Measurements from ENCODE around the gene FGD5. TPM values are rescaled to one million over a fixed set of nuclear protein-coding genes. Genes with fewer than 3 reads are reported as not detected.

Gene FGD5
- total and polyA plus RNA-seq, 2 experiments from 2014 or later: 7.4 to 12.2 TPM

DNA sequence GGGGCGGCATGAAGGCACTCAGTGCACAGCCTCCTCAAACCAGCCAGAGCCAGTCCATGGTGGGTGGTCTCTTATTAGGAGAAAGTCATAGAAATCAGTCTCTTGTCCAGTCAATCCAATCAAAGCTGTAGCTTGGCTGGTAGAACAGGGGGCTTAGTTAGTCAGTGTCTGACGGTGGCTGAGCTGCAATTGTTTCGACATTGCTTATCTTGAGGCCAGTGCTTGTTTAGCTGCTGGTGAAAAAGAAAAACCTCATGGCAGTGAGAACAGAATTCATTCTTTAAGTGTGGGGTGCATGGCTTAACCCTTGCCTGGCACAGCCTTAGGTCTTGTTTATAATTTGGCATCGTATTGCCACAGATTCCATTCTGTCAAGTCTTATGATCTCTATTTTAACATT is 53.9 kb downstream of the FGD5 start:
- Histone ChIP-seq H3K36me3 (ENCODE audit: insufficient read depth) (no peaks in the 10 kb centered on the region), H3K9me2 (ENCODE audit: insufficient read depth) (0 out of 2 replicates have a peak, but pooled peaks cover 4% of the 10 kb centered on the region), H4K20me1 (replicated peaks; ENCODE audit: insufficient read depth) (no peaks in the 10 kb centered on the region), H3K4me3 (no peak overlapping the region), H2AFZ (no peak overlapping the region), H3K4me2 (no peak overlapping the region), H3K4me1 (ENCODE audit: insufficient read depth) (no peaks in the 10 kb centered on the region; the same call in 1 of the 2 replicates), H3K27ac (ENCODE audit: low read depth) (no peak overlapping the region), H3K27me3 (ENCODE audit: insufficient read depth) (no peaks in the 10 kb centered on the region), H3F3A (replicated peaks; ENCODE audit: low read depth) (no peaks in the 10 kb centered on the region), H3K79me2 (replicated peaks; ENCODE audit: insufficient read depth) (no peaks in the 10 kb centered on the region)
- Mint-ChIP-seq H3K4me1 (peaks cover 5% of the 10 kb centered on the region; the same call in 2 of the 3 replicates), H3K9me3 (no peaks in the 10 kb centered on the region; the same call in 2 of the 3 replicates), H3K27ac (no peak overlapping the region), H3K36me3 (ENCODE audit: low read depth) (no peaks in the 10 kb centered on the region; the same call in 2 of the 3 replicates), H3K27me3 (ENCODE audit: insufficient read depth, low read depth, poor library complexity) (no peaks in the 10 kb centered on the region), H3K4me3 (no peak overlapping the region)
- no peak for DNase-seq (ENCODE audit: low spot score)
- TF ChIP-seq EZH2phosphoT487 (IDR thresholded peaks at IDR 0.05; ENCODE audit: unreplicated experiment) (no peak), POLR2AphosphoS5 (IDR thresholded peaks at IDR 0.05; ENCODE audit: low read depth) (no peak), EZH2 (IDR thresholded peaks at IDR 0.05; ENCODE audit: low read depth, unreplicated experiment) (no peak), ZNF331 (CRISPR knock-in tag; IDR thresholded peaks at IDR 0.05; ENCODE audit: low read depth) (no peak), NANOG (IDR thresholded peaks at IDR 0.05; ENCODE audit: borderline replicate concordance) (no peak), ZNF114 (CRISPR knock-in tag; IDR thresholded peaks at IDR 0.05) (no peak), CREB1 (CRISPR knock-in tag; IDR thresholded peaks at IDR 0.05; ENCODE audit: low read depth) (no peak), JUNB (IDR thresholded peaks at IDR 0.05; ENCODE audit: unreplicated experiment) (no peak), STAT1 (IDR thresholded peaks at IDR 0.05; ENCODE audit: unreplicated experiment) (no peak)
- TF ChIP-seq, protein P1, sequence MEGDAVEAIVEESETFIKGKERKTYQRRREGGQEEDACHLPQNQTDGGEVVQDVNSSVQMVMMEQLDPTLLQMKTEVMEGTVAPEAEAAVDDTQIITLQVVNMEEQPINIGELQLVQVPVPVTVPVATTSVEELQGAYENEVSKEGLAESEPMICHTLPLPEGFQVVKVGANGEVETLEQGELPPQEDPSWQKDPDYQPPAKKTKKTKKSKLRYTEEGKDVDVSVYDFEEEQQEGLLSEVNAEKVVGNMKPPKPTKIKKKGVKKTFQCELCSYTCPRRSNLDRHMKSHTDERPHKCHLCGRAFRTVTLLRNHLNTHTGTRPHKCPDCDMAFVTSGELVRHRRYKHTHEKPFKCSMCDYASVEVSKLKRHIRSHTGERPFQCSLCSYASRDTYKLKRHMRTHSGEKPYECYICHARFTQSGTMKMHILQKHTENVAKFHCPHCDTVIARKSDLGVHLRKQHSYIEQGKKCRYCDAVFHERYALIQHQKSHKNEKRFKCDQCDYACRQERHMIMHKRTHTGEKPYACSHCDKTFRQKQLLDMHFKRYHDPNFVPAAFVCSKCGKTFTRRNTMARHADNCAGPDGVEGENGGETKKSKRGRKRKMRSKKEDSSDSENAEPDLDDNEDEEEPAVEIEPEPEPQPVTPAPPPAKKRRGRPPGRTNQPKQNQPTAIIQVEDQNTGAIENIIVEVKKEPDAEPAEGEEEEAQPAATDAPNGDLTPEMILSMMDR (conservative IDR thresholded peaks at IDR 0.05; ENCODE audit: low read depth in 2 of 2): no peak
- TF ChIP-seq, protein P2, sequence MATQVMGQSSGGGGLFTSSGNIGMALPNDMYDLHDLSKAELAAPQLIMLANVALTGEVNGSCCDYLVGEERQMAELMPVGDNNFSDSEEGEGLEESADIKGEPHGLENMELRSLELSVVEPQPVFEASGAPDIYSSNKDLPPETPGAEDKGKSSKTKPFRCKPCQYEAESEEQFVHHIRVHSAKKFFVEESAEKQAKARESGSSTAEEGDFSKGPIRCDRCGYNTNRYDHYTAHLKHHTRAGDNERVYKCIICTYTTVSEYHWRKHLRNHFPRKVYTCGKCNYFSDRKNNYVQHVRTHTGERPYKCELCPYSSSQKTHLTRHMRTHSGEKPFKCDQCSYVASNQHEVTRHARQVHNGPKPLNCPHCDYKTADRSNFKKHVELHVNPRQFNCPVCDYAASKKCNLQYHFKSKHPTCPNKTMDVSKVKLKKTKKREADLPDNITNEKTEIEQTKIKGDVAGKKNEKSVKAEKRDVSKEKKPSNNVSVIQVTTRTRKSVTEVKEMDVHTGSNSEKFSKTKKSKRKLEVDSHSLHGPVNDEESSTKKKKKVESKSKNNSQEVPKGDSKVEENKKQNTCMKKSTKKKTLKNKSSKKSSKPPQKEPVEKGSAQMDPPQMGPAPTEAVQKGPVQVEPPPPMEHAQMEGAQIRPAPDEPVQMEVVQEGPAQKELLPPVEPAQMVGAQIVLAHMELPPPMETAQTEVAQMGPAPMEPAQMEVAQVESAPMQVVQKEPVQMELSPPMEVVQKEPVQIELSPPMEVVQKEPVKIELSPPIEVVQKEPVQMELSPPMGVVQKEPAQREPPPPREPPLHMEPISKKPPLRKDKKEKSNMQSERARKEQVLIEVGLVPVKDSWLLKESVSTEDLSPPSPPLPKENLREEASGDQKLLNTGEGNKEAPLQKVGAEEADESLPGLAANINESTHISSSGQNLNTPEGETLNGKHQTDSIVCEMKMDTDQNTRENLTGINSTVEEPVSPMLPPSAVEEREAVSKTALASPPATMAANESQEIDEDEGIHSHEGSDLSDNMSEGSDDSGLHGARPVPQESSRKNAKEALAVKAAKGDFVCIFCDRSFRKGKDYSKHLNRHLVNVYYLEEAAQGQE (IDR thresholded peaks at IDR 0.05; ENCODE audit: unreplicated experiment): no peak
- TF ChIP-seq, protein P3, sequence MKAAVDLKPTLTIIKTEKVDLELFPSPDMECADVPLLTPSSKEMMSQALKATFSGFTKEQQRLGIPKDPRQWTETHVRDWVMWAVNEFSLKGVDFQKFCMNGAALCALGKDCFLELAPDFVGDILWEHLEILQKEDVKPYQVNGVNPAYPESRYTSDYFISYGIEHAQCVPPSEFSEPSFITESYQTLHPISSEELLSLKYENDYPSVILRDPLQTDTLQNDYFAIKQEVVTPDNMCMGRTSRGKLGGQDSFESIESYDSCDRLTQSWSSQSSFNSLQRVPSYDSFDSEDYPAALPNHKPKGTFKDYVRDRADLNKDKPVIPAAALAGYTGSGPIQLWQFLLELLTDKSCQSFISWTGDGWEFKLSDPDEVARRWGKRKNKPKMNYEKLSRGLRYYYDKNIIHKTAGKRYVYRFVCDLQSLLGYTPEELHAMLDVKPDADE (IDR thresholded peaks at IDR 0.05): no peak
- TF ChIP-seq, protein P4, sequence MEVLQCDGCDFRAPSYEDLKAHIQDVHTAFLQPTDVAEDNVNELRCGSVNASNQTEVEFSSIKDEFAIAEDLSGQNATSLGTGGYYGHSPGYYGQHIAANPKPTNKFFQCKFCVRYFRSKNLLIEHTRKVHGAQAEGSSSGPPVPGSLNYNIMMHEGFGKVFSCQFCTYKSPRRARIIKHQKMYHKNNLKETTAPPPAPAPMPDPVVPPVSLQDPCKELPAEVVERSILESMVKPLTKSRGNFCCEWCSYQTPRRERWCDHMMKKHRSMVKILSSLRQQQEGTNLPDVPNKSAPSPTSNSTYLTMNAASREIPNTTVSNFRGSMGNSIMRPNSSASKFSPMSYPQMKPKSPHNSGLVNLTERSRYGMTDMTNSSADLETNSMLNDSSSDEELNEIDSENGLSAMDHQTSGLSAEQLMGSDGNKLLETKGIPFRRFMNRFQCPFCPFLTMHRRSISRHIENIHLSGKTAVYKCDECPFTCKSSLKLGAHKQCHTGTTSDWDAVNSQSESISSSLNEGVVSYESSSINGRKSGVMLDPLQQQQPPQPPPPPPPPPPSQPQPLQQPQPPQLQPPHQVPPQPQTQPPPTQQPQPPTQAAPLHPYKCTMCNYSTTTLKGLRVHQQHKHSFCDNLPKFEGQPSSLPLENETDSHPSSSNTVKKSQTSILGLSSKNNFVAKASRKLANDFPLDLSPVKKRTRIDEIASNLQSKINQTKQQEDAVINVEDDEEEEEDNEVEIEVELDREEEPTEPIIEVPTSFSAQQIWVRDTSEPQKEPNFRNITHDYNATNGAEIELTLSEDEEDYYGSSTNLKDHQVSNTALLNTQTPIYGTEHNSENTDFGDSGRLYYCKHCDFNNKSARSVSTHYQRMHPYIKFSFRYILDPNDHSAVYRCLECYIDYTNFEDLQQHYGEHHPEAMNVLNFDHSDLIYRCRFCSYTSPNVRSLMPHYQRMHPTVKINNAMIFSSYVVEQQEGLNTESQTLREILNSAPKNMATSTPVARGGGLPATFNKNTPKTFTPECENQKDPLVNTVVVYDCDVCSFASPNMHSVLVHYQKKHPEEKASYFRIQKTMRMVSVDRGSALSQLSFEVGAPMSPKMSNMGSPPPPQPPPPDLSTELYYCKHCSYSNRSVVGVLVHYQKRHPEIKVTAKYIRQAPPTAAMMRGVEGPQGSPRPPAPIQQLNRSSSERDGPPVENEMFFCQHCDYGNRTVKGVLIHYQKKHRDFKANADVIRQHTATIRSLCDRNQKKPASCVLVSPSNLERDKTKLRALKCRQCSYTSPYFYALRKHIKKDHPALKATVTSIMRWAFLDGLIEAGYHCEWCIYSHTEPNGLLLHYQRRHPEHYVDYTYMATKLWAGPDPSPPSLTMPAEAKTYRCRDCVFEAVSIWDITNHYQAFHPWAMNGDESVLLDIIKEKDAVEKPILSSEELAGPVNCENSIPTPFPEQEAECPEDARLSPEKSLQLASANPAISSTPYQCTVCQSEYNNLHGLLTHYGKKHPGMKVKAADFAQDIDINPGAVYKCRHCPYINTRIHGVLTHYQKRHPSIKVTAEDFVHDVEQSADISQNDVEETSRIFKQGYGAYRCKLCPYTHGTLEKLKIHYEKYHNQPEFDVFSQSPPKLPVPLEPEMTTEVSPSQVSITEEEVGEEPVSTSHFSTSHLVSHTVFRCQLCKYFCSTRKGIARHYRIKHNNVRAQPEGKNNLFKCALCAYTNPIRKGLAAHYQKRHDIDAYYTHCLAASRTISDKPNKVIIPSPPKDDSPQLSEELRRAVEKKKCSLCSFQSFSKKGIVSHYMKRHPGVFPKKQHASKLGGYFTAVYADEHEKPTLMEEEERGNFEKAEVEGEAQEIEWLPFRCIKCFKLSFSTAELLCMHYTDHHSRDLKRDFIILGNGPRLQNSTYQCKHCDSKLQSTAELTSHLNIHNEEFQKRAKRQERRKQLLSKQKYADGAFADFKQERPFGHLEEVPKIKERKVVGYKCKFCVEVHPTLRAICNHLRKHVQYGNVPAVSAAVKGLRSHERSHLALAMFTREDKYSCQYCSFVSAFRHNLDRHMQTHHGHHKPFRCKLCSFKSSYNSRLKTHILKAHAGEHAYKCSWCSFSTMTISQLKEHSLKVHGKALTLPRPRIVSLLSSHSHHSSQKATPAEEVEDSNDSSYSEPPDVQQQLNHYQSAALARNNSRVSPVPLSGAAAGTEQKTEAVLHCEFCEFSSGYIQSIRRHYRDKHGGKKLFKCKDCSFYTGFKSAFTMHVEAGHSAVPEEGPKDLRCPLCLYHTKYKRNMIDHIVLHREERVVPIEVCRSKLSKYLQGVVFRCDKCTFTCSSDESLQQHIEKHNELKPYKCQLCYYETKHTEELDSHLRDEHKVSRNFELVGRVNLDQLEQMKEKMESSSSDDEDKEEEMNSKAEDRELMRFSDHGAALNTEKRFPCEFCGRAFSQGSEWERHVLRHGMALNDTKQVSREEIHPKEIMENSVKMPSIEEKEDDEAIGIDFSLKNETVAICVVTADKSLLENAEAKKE (CRISPR knock-in tag; IDR thresholded peaks at IDR 0.05): no peak
- no peak for ATAC-seq
